ENCODE measurements around the gene PTP4A2. TPM values are rescaled to one million over a fixed set of nuclear protein-coding genes. Genes with fewer than 3 reads are reported as not detected.

Gene PTP4A2
- total and polyA plus RNA-seq, 2 of the 8 experiments (the other 6 are each of a cell fraction or from before 2014, with no cell fraction given) = 87.4 to 214 TPM

DNA sequence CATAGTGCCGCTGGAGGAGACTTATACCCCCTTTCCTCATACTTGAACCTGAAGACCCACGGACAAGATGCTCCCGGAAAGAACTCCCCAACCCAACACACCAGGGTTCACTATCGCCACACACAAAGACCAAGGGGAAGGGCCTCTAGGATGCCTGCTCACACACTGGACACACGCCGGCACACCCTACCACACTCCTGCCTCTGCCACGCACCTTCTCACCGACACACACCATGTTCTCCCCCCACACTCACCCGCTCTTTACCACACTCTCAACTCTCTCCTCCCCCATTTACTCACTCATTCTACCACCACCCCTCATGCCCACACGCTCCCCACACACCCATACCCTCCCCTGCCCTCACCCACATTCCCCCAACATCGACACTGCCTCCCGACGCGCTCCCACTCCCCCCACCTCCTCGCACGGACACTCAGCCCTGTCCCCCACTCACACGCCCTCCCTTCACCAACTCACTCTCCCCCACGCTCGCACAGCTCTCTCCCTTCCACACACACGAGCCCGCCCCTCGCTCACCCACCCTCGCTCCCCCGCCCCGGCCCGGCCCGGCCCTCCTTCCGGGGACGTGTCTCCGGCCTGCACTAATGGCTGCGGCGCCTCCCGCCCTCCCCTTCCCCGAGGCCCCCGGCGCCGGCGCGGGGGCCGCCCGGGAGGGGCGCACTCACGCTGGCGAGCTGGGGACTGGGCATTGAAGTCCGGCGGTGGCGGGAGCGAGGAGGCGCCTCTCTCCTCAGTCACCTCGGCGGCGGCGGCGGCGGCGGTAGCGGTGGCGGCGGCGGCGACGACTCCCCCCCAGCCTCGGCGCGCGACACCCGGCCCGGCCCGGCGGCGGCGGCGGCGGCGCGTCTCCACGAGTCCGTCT, 626 bp downstream of the PTP4A2 start:
- H3K9ac ChIP-seq (replicated peaks in 1 of 4; ENCODE audit: extremely low read depth in 1 of 4, low read depth in 3 of 4, low read length in 3 of 4) = peak overlapping the region; percentile 74 to 93 (median 82)
- CTCF ChIA-PET (ENCODE audit: partially characterized antibody) = interaction anchor here (1.0 to 3.3 kb wide), 6 partner anchors 16 to 120 kb away, joined by 3 to 27 read pairs (median 6); no protein-coding TSS in a partner anchor
- peak overlapping the region; percentile 80 for H3K56ac ChIP-seq (replicated peaks; ENCODE audit: insufficient read length, low read depth, low read length)
- peak overlapping the region; percentile 97 for H2AK5ac ChIP-seq (ENCODE audit: low read depth, low read length)
- peak overlapping the region; percentile 63 for H4K91ac ChIP-seq (replicated peaks; ENCODE audit: insufficient read length, low read length)
- DNase-seq (ENCODE audit: low read depth in 1 of 2, low spot score in 2 of 2) = peak in 1 of 2 experiments; percentile 68
- 6 to 90% methylated on average over 1 to 16 of the region's 78 CpGs for WGBS, 2 experiments (ENCODE audit: extremely low coverage in 1 of 2, insufficient coverage in 1 of 2, insufficient read length in 1 of 2, insufficient replicate concordance in 2 of 2, low coverage in 1 of 2, low lambda C conversion rate in 2 of 2, missing lambda C conversion rate in 1 of 2)
- POLR2A ChIA-PET (ENCODE audit: partially characterized antibody) = interaction anchor here (0.9 to 2.4 kb wide), 7 partner anchors 13 to 234 kb away, joined by 3 to 15 read pairs (median 3); partner anchors contain the start of genes COL16A1 and KPNA6
- H3K79me2 ChIP-seq (ENCODE audit: control insufficient read depth in 1 of 2, insufficient read depth in 2 of 2, low read length in 2 of 2) = peaks cover 19 to 51% of the 10 kb centered on the region in 2 experiments
- FAIRE-seq = no peak
- no peak overlapping the region for H3K23ac ChIP-seq (ENCODE audit: insufficient read length)
- peak overlapping the region; percentile 71 for H3K18ac ChIP-seq (ENCODE audit: extremely low read depth, low read length)
- peak overlapping the region; percentile 95 for H2BK5ac ChIP-seq (ENCODE audit: low read depth, low read length)
- peaks cover 3 to 14% (median 7%) of the 10 kb centered on the region in 4 experiments; a peak in 6 of 7 replicates for H3K4me1 ChIP-seq (replicated peaks in 1 of 4; ENCODE audit: control insufficient read depth in 3 of 4, insufficient read depth in 4 of 4, low read length in 3 of 4)
- H3K14ac ChIP-seq (ENCODE audit: insufficient read length) = no peak overlapping the region
- H2BK12ac ChIP-seq (ENCODE audit: low read depth, low read length) = 0 out of 2 replicates have a peak overlapping the region, but pooled peaks have one; percentile 68
- H4K8ac ChIP-seq (ENCODE audit: extremely low read depth, insufficient read depth, low read length) = peak overlapping the region; percentile 57; the same call in 1 of the 2 replicates
- peak overlapping the region; percentile 91 to 95 for H3K4me2 ChIP-seq (ENCODE audit: insufficient read depth in 1 of 2, low read depth in 2 of 2, low read length in 2 of 2)
- H3K4ac ChIP-seq (replicated peaks; ENCODE audit: insufficient read length, low read depth, low read length) = peak overlapping the region; percentile 90
- peaks cover 4 to 14% of the 10 kb centered on the region in 2 experiments for H4K20me1 ChIP-seq (replicated peaks in 1 of 2; ENCODE audit: control insufficient read depth in 1 of 2, insufficient read depth in 2 of 2, low read length in 2 of 2)
- no peak overlapping the region; the same call in 1 of the 2 replicates for H2BK15ac ChIP-seq (ENCODE audit: low read length)
- H3K27ac ChIP-seq (ENCODE audit: low read depth, low read length) = peak overlapping the region; percentile 54; the same call in 1 of the 2 replicates
- peak overlapping the region; percentile 6 for H4K5ac ChIP-seq (ENCODE audit: insufficient read length, low read depth, low read length)
- no peak overlapping the region for H2BK120ac ChIP-seq (replicated peaks; ENCODE audit: low read depth, low read length)
- no peaks in the 10 kb centered on the region for H3K36me3 ChIP-seq (ENCODE audit: control insufficient read depth in 2 of 4, insufficient read depth in 4 of 4, low read length in 3 of 4)
- peaks cover 0 to 6% (median 0%) of the 10 kb centered on the region in 4 experiments; a peak in 2 of 7 replicates for H3K27me3 ChIP-seq (replicated peaks in 1 of 4; ENCODE audit: control insufficient read depth in 3 of 4, extremely low read depth in 1 of 4, insufficient read depth in 3 of 4, low read length in 3 of 4)
- H3K79me1 ChIP-seq (ENCODE audit: low read depth, low read length) = peaks cover 3% of the 10 kb centered on the region; the same call in 1 of the 2 replicates
- H2BK20ac ChIP-seq (ENCODE audit: low read length) = no peak overlapping the region
- H3K4me3 ChIP-seq (ENCODE audit: extremely low read depth in 1 of 4, insufficient read depth in 2 of 4, low read depth in 3 of 4, low read length in 4 of 4) = peak overlapping the region; percentile 92 to 99 (median 95)
- peaks cover 7% of the 10 kb centered on the region; the same call in 1 of the 2 replicates for H3K23me2 ChIP-seq (ENCODE audit: low read depth, low read length)
- no peak overlapping the region for H2AFZ ChIP-seq (ENCODE audit: low read length)
- no peaks in the 10 kb centered on the region; a peak in 1 of 4 replicates for H3K9me3 ChIP-seq (ENCODE audit: insufficient read depth in 2 of 2, low read depth in 1 of 2, low read length in 1 of 2)
- no peak; a peak in 1 of 4 replicates for TF ChIP-seq HDAC2 (IDR thresholded peaks at IDR 0.05; ENCODE audit: borderline replicate concordance in 1 of 2, low read depth in 2 of 2, low read length in 2 of 2)
- peak; percentile 51; the same call in 1 of the 2 replicates for TF ChIP-seq YY1 (IDR thresholded peaks at IDR 0.05; ENCODE audit: low read depth, low read length)
- peak; percentile 34 for TF ChIP-seq ASH2L (IDR thresholded peaks at IDR 0.05; ENCODE audit: low read length)
